GM12878 (cell line): ENCODE data around the gene MAPRE2. TPM values are rescaled to one million over a fixed set of nuclear protein-coding genes. Genes with fewer than 3 reads are reported as not detected.

Experiments
- ATAC-seq: fragments of 200-7000 bp; cut with Tn5 transposase; 3 replicates; pipeline ENCODE4 v1.9.1; 2020; ENCODE audit warnings: mild to moderate bottlenecking, moderate library complexity
- BruUV-seq: library from RNA; stranded (reverse); fragments of 400-500 nt; replicated peaks from 2 replicates; lab custom pipeline; 2021; lab: Mats Ljungman, UMichigan
- CTCF ChIA-PET: fragments of 300-600 bp; sonication (Branson Sonifier 250); formaldehyde crosslinking; extraction: SDS; loops from one replicate; lab custom pipeline; 2021; ENCODE audit warnings: inconsistent platforms; lab: Yijun Ruan, JAX
- POLR2A ChIA-PET: fragments of 350-600 bp; formaldehyde crosslinking; extraction: SDS; loops from one replicate; lab custom pipeline; 2021; ENCODE audit warnings: inconsistent platforms; lab: Charles Lee
- RAD21 ChIA-PET: fragments of 300-600 bp; sonication (Branson Sonifier 250); formaldehyde crosslinking; loops from one replicate; lab custom pipeline; 2023; ENCODE audit warnings: antibody characterized with exemption; ENCODE audit not compliant: unreplicated experiment; lab: Charles Lee
- SMC1A ChIA-PET: fragments of 300-600 bp; sonication (Branson Sonifier 250); formaldehyde crosslinking; loops from one replicate; lab custom pipeline; 2023; ENCODE audit not compliant: unreplicated experiment, uncharacterized antibody; lab: Charles Lee
- DNase-seq: peaks from one replicate; pipeline ENCODE4 v3.0.0-alpha.2; 2011; ENCODE audit warnings: low read depth, low spot score
- FAIRE-seq: peaks from 3 replicates; lab custom pipeline; 2011; peaks lifted over from hg19 to GRCh38; lab: Jason Lieb, UNC
- H2AFZ ChIP-seq: 2 replicates; pipeline ENCODE4 v1.6.0; 2011; ENCODE audit warnings: low read depth, low read length, control low read depth; ENCODE audit not compliant: control insufficient read depth
- H3K27ac ChIP-seq: 2 replicates; pipeline ENCODE4 v1.5.1; 2011; ENCODE audit warnings: control low read depth; ENCODE audit not compliant: control insufficient read depth, insufficient read depth
- H3K27me3 ChIP-seq, 2 experiments: replicated peaks in 1 of 2; 2 replicates each; pipeline versions ENCODE4 v1.6.0 to v1.6.1; 2011; ENCODE audit warnings: low read length in 1 of 2; ENCODE audit not compliant: control insufficient read depth in 2 of 2, insufficient read depth in 2 of 2
- H3K36me3 ChIP-seq, 2 experiments: 2 replicates each; pipeline ENCODE4 v1.5.1; 2011; ENCODE audit warnings: low read length in 1 of 2; ENCODE audit not compliant: control insufficient read depth in 2 of 2, insufficient read depth in 2 of 2
- H3K4me1 ChIP-seq: 2 replicates; pipeline ENCODE4 v1.6.1; 2011; ENCODE audit warnings: mild to moderate bottlenecking, low read length, moderate library complexity, mixed read lengths; ENCODE audit not compliant: control insufficient read depth, insufficient read depth
- H3K4me2 ChIP-seq: 2 replicates; pipeline ENCODE4 v1.6.0; 2011; ENCODE audit warnings: control low read depth; ENCODE audit not compliant: control insufficient read depth, insufficient read depth
- H3K4me3 ChIP-seq: fragments of 200-600 bp; sonication (generic); 2 replicates; pipeline ENCODE4 v1.5.1; 2016
- H3K79me2 ChIP-seq: 2 replicates; pipeline ENCODE4 v1.6.0; 2011; ENCODE audit warnings: low read length; ENCODE audit not compliant: control insufficient read depth, insufficient read depth
- H3K9ac ChIP-seq: 2 replicates; pipeline ENCODE4 v1.8.0; 2011; ENCODE audit warnings: low read length, control low read depth, mixed read lengths; ENCODE audit not compliant: control insufficient read depth, insufficient read depth
- H3K9me3 ChIP-seq: replicated peaks from 3 replicates; pipeline ENCODE4 v1.5.1; 2011; ENCODE audit warnings: mild to moderate bottlenecking, low read length; ENCODE audit not compliant: control insufficient read depth, insufficient read depth
- H4K20me1 ChIP-seq: 2 replicates; pipeline ENCODE4 v1.6.0; 2011; ENCODE audit not compliant: control insufficient read depth, insufficient read depth
- BHLHE40 ChIP-seq, 2 experiments: fragments of 450-650 bp in 1 of 2; IDR thresholded peaks; 2 replicates each; pipeline ENCODE4 v1.6.1; 2011 to 2017; ENCODE audit warnings: low read depth in 2 of 2, borderline replicate concordance in 1 of 2, improper control_type of control experiment in 1 of 2, low read length in 1 of 2, mild to moderate bottlenecking in 1 of 2
- CREM ChIP-seq: IDR thresholded peaks from 2 replicates; pipeline ENCODE4 v1.6.1; 2014; ENCODE audit warnings: antibody characterized with exemption, low read depth
- IRF5 ChIP-seq: fragments of 450-650 bp; IDR thresholded peaks from 2 replicates; pipeline ENCODE4 v1.6.1; 2017; ENCODE audit warnings: borderline replicate concordance
- KDM1A ChIP-seq: fragments of 200-600 bp; sonication (generic); IDR thresholded peaks from 2 replicates; pipeline ENCODE4 v1.6.1; 2016; ENCODE audit warnings: borderline replicate concordance
- LARP7 ChIP-seq: fragments of 450-650 bp; IDR thresholded peaks from 2 replicates; pipeline ENCODE4 v1.6.1; 2017; ENCODE audit warnings: mild to moderate bottlenecking
- NFXL1 ChIP-seq: fragments of 450-650 bp; IDR thresholded peaks from 2 replicates; pipeline ENCODE4 v1.6.1; 2017; ENCODE audit warnings: antibody characterized with exemption, mild to moderate bottlenecking, borderline replicate concordance
- NFYB ChIP-seq: IDR thresholded peaks from 2 replicates; pipeline ENCODE4 v1.6.1; 2011; ENCODE audit warnings: low read depth, mild to moderate bottlenecking, low read length, improper control_type of control experiment, moderate library complexity; ENCODE audit not compliant: insufficient read depth
- SUZ12 ChIP-seq: fragments of 200-600 bp; sonication (generic); IDR thresholded peaks from one replicate; pipeline ENCODE4 v1.6.1; 2018; ENCODE audit warnings: antibody characterized with exemption, mild to moderate bottlenecking; ENCODE audit not compliant: unreplicated experiment
- YY1 ChIP-seq: IDR thresholded peaks from 2 replicates; pipeline ENCODE4 v1.6.1; 2011; ENCODE audit warnings: low read depth, mild to moderate bottlenecking, low read length
- ZNF592 ChIP-seq: fragments of 450-650 bp; IDR thresholded peaks from 2 replicates; pipeline ENCODE4 v1.6.1; 2017; ENCODE audit warnings: mild to moderate bottlenecking, moderate library complexity
- ZNF687 ChIP-seq: fragments of 450-650 bp; IDR thresholded peaks from 2 replicates; pipeline ENCODE4 v1.6.1; 2017; ENCODE audit warnings: mild to moderate bottlenecking, moderate library complexity
- ZZZ3 ChIP-seq: IDR thresholded peaks from 2 replicates; pipeline ENCODE4 v1.6.1; 2011; ENCODE audit warnings: low read depth; ENCODE audit not compliant: control insufficient read depth, insufficient read length
- WGBS: methylation state at CpG from one replicate; pipeline ENCODE4 v1.1.6; 2016; ENCODE audit warnings: low lambda C conversion rate; ENCODE audit not compliant: insufficient replicate concordance, insufficient coverage; ENCODE audit errors: missing lambda C conversion rate; 5-methylcytosine and 5-hydroxymethylcytosine counted together
- in situ Hi-C: fragments of 300-500 bp; cut with MboI; formaldehyde crosslinking; loops from 9 replicates; pipeline ENCODE4 v1.14.3; 2018; ENCODE audit warnings: mixed read lengths
- intact Hi-C: fragments of 100-400 bp; cut with micrococcal nuclease; formaldehyde crosslinking; loops from one replicate; pipeline ENCODE4 v1.14.2; 2022; ENCODE audit not compliant: unreplicated experiment
- polyA plus RNA-seq, 11 experiments: library from polyadenylated mRNA; depleted of rRNA in 4 of 11; unstranded in 6 of 11; stranded (reverse) in 5 of 11; fragments of >200 nt; fragmentation: Nextera tagmentation in 4 of 11; fragmentation: Illumina TruSeq in 1 of 11; extraction: Ambion mirVana in 4 of 11; extraction: Trizol in 1 of 11; gene quantifications; 1 replicate in 1 of 11; 2 replicates in 10 of 11; pipeline versions ENCODE4 v1.2.1 to v1.2.3, GENCODE V29; 2011 to 2016; ENCODE audit warnings: inconsistent platforms in 2 of 11, missing spikeins in 2 of 11, low read depth in 1 of 11
- total RNA-seq, 4 experiments: library from RNA; depleted of rRNA in 3 of 4; stranded (reverse); fragments of >200 nt in 3 of 4; fragmentation: Illumina TruSeq in 1 of 4; extraction: Trizol in 1 of 4; gene quantifications; 2 replicates each; pipeline versions ENCODE4 v1.2.1 to v1.2.3, GENCODE V29; 2013 to 2021

The MAPRE2 gene
- total and polyA plus RNA-seq, 10 of the 15 experiments (the other 5 are each of a cell fraction or from before 2014, with no cell fraction given) = 11.0 to 50.6 (median 24.0) TPM

GRCh38 chr18:35106013-35106844, 65.0 kb downstream of the MAPRE2 start:
- no peak for DNase-seq
- no peak overlapping the region for H3K27ac ChIP-seq
- in situ Hi-C loops = no loop called here
- no peak overlapping the region for H3K4me2 ChIP-seq
- ChIA-PET RAD21 (interaction anchor here (0.7 to 1.2 kb wide), 2 partner anchors 19 to 76 kb away, joined by 3 to 4 read pairs; no protein-coding TSS in a partner anchor), CTCF (interaction anchor here (1.4 kb wide), 2 partner anchors 32 to 37 kb away, joined by 4 to 7 read pairs; no protein-coding TSS in a partner anchor), SMC1A (interaction anchor here (0.8 to 2.1 kb wide), 11 partner anchors 8 to 173 kb away, joined by 3 to 7 read pairs (median 3); no protein-coding TSS in a partner anchor), POLR2A (interaction anchor here (0.8 to 1.2 kb wide), 2 partner anchors 9 to 10 kb away, joined by 4 read pairs; no protein-coding TSS in a partner anchor)
- no peaks in the 10 kb centered on the region for H3K79me2 ChIP-seq
- no peaks in the 10 kb centered on the region for H3K27me3 ChIP-seq
- no TSS peak for BruUV-seq
- no peak for ATAC-seq
- H2AFZ ChIP-seq = no peak overlapping the region
- WGBS = 73% methylated on average over 4 of the region's 4 CpGs
- intact Hi-C loops = no loop called here
- H3K4me3 ChIP-seq = no peak overlapping the region
- no peaks in the 10 kb centered on the region for H4K20me1 ChIP-seq
- no peak overlapping the region for H3K9ac ChIP-seq
- H3K36me3 ChIP-seq = no peaks in the 10 kb centered on the region
- no peaks in the 10 kb centered on the region; the same call in 2 of the 3 replicates for H3K9me3 ChIP-seq
- no peak for FAIRE-seq
- H3K4me1 ChIP-seq = no peaks in the 10 kb centered on the region
- TF ChIP-seq ZZZ3 (no peak), ZNF592 (no peak), NFYB (no peak), NFXL1 (no peak), ZNF687 (no peak), BHLHE40 (IDR thresholded peaks at IDR 0.05; ENCODE audit: borderline replicate concordance in 1 of 2, low read depth in 2 of 2, low read length in 1 of 2) (no peak), KDM1A (no peak), CREM (no peak), YY1 (no peak), IRF5 (no peak), LARP7 (no peak), SUZ12 (no peak)
